ENCODE measurements around the gene DNAH3.
"Not testable (repeated sequence)": the region's sequence is repeated elsewhere in the genome, so short reads cannot be mapped to it uniquely, and the experiment has no call there.

The DNAH3 gene

DNA sequence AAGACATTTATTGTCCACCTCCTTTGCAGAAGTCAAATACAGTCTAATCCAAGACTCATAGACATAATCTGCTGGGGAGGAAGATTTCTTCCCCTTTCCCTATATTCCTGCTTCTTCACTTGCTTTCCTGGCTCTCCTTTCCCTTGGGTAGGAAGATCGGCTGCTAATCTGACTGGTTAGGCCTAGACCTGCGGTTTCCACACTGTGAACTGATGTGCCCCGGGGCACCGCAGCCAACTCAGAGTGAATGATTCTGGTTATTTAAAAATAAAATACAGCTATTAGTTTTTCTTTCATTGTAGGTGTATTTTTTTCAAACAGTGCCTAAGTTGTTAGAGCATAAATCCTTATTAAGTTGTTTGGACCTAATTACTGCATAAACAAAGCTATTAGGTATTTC is 78.9 kb downstream of the DNAH3 start:
- no peak for DNase-seq

DNA sequence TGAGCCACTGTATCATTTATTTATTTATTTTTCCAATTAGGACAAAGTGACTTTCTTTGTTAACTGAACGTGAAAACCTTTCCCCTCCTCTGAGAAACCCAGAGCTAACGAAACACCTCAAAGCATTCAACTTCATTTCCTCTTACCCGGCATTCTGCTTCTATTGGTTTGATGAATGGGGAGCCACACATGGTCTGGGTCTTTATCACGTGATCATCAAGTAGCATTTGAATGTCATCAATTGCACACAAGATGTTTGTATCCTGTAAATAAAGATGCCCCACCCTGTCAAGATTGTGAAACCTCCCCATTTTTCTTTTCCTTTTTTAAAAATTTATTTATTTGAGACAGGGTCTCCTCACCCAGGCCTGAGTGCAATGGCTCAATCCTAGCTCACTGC is 80.1 kb downstream of the DNAH3 start:
- DNase-seq = no peak

DNA sequence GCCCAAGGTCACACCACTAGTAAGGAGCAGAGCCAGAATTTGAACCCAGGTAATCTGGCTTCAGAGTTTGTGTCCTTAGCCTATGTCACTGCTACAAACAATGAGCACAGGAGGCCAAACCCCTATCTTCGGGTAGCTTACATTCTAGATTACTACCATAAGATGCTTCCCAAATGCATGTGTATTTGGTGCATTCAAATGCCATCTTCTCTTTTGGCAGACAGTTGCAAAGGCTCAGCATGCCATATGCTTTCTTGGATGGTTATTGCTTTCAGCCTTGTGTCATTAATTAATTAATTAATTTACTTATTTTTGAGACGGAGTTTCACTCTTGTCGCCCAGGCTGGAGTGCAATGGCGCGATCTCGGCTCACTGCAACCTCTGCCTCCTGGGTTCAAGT is 80.7 kb downstream of the DNAH3 start:
- no peak for DNase-seq

DNA sequence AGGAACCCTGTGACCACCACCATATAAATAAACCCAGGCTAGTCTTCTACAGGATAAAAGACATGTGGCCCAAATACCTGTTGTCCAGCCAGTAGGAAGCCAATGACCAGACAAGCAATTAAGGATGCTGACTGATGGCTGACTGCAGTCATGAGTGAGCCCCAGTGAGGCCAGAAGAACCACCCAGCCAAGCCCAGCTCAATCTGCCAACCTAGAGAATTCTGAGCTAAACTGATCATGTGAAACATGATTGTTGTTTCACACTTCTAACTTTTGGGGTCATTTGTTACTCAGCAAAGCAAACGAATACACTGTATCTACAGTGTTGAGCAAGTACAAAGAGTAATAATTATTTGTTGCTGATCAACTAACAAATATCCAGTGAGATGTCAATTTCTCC is 86.4 kb downstream of the DNAH3 start:
- DNase-seq = no peak

DNA sequence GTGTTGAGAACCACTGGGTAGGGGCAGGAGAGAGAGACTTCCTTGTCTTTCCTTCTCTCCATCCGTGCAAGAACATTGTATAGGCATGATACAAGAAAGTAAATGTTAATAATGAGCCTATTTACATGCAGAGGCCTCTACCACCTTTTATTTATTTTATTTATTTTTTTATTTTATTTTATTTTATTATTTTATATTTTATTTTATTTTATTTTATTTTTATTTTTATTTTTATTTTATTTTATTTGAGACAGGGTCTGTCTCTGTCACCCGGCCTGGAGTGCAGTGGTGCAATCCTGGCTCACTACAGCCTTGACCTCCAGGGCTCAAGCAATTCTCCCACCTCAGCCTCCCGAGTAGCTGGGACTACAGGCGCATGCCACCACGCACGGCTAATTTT is 87.3 kb downstream of the DNAH3 start:
- DNase-seq = not testable (repeated sequence)

DNA sequence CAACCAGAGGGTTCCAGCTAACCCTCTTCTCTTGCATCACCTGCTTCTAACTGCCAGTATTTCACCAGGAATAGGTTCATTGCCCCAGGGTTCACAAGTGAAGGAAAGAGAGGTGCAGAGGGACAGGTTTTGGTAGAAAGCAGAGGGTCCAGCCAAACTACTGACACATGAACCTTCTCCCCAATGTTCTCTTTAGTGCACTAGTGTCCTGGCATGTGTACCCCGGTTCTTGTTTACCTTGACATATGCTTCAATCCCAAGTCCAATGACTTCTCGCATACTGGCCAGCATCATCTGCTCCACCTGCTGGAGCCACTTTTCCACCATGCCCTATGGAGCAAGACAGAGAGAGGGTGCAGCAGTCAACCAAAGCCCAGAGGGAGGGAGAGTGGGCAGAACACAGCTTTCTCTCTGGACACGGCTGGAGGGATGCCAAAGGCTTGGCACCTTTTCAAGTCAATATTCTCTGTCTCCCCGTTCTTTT is 90.6 kb downstream of the DNAH3 start:
- DNase-seq = no peak

DNA sequence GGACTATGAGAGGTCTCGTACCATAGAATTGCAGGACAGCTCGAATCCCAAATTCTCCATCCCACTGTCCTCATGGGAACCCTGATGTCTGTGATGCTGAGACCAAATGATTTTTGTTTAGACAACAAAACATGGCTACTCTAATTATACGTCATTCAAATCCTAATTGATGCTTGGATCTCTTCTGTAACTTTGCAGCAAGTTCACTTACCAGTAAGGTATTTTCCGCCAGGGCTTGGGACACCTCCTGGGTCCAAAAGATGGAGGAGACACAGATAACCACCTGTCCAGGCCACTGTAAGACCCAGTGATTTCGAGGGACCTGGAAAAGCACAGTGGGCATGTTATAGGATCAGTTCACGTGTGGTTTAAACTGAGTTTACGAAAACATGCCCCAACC is 92.8 kb downstream of the DNAH3 start:
- no peak for DNase-seq

DNA sequence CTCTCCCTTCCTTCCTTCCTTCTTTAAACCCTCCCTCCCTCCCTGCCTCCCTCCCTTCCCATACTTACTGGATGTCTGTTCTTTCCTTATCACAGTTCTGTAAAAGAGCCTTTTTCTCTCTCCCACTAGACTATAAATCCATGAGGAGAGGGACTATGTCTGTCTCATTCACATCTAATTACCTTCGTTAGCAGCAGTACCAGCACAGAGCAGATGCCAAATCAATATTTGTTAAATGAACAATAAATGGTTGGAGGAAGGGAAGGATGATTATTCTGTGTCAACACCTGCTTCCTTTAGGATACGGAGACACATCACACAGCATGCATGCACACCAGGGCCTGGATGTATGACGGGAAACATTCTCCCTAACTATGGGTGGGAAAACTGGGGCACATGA is 94.2 kb downstream of the DNAH3 start:
- DNase-seq = no peak

DNA sequence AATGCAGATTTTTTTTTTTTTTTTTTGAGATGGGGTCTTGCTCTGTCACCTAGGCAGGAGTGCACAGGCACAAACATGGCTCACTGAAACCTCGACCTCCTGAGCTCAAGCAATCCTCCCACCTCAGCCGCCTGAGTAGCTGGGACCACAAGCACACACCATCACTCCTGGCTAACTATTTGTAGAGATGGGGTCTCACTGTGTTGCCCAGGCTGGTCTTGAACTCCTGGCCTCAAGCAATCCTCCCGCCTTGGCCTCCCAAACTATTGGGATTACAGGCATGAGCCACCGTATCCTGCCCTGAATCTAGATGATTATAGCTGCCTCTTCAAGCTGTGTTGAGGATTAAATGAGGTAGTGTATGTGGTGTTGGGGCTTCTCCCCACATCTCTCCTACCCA is 94.9 kb downstream of the DNAH3 start:
- DNase-seq = not testable (repeated sequence)

DNA sequence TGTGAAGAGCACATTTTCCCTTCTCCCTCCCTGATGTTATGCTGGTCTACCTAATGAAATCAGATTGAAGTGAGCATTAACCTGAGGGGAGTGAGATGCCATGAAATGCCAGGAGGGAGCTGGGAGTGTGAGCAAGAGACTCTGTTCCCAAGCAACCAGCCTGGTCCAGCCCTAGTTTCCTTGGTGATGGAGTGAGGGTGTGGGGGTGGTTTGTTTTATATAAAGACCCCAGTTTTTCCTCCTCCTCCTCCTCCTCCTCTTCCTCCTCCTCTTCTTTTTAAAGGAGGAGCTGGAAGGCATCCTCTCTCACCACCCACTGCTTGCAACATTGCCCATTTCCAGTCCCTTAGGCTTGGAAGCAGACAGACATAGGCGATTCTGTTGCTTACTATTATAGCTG is 97.1 kb downstream of the DNAH3 start:
- DNase-seq = no peak

DNA sequence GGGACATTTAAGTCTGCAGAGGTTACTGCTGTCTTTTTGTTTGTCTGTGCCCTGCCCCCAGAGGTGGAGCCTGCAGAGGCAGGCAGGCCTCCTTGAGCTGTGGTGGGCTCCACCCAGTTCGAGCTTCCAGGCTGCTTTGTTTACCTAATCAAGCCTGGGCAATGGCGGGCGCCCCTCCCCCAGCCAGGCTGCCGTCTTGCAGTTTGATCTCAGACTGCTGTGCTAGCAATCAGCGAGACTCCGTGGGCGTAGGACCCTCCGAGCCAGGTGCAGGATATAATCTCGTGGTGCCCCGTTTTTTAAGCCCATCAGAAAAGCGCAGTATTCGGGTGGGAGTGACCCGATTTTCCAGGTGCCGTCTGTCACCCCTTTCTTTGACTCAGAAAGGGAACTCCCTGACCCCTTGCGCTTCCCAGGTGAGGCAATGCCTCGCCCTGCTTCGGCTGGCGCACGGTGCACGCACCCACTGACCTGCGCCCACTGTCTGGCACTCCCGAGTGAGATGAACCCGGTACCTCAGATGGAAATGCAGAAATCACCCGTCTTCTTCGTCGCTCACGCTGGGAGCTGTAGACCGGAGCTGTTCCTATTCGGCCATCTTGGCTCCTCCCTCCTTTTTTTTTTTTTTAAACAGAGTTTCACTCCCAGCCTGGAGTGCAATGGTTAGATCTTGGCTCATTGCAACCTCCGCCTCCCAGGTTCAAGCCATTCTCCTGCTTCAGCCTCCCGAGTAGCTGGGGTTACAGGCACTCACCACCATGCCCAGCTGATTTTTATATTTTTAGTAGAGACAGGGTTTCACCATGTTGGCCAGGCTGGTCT is 102.3 kb downstream of the DNAH3 start:
- not testable (repeated sequence) for DNase-seq

DNA sequence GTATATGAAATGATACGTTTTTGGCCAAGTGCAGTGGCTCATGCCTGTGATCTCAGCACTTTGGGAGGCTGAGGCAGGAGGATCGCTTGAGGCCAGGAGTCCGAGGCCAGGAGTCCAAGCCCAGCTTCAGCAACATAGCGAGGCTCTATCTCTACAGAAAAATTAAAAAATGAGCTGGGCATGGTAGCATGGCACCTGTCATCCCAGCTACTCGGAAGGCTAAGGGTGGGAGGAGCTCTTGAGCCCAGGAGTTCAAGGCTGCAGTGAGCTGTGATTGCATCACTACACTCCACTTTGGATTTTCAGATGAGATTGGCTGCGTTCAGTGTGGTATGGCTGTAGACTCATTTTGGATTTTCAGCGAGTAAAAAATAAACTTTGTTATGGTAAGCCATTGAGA is 112.4 kb downstream of the DNAH3 start:
- DNase-seq = no peak

DNA sequence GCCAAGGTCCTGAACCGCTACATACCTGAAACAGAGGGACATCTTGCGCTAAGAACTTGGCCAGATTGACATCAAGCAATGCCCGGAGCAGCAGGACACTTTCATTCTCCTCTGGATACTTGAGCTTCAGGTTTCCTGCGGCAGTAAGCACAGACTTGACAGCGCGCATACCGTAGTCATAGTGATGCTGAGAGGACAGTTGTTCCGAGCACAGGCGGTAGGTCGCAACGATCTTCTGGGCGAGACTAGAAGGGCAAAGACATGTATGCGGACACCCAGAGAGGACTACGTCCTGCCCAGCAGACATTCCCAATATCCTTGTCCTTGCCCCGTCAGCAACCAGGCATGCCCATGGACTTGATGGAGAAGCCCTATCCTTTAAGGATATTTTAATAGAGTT is 112.9 kb downstream of the DNAH3 start:
- no peak for DNase-seq

DNA sequence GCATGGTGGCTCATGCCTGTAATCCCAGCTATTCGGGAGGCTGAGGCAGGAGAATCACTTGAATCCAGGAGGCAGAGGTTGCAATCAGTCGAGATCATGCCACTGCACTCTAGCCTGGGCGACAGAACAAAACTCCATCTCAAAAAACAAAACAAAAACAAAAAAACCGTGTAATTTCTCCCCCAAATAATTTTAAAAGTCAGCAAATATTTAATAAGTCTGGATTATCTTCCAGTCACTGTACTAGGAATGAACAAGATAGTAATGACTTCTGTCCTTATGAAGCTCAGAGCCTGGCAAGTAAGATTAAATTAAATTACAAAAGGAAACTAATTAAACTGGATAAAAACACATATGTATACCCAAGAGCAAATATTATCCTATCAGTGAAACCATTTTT is 113.5 kb downstream of the DNAH3 start:
- DNase-seq = no peak

DNA sequence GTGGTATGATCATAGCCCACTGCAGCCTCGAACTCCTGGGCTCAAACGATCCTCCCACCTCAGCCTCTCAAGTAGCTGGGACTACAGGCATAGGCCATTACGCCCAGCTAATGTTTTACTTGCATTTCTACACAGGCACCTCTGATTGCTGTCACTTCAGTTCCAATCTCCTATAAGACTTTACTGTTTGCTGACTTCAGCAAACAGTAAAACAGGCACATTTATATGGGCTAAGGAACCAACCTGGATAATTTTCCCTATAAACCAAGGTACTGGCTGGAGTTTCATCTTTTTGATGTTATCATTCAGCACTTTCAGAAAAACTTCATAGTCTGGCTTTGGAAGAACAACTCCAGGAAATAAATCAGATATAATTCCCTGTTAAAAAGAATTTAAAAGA is 114.2 kb downstream of the DNAH3 start:
- DNase-seq = no peak

DNA sequence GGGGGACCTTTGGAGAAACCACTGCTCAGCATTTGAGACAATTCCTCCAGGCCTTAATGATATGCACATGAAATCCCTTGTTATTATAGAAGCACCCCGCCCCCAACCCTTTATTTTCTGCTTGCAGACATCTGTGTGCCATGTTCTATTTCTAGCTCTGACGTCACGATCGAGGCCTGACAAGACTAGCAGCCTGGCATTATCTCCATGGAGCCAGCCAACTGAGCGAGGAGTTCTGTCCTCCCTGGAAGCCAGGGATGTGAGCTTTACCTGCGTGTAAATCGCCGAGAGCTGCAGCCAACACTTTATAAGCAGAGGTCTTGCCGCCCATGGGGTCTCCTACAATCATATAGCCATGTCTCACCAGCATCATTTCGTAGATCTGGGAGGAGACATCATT is 116.9 kb downstream of the DNAH3 start:
- DNase-seq = no peak

DNA sequence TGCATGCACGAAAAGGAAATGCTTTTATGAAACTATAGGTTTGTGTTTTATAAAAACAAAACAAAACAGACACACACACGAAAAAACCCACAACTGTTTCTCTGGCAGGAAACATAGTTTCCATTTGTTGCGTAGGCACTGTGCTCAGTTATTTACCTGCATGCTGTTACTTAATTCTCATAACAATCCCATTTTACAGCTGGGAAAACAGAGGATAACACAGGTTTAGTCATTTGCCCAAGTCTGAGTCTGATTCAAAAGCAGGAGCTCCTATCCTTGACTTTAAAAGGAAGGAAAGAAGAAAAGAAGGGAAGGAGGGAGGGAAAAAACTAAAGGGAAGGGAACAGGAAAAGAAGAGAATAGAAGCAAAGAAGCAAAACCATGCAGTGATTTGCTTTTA is 117.4 kb downstream of the DNAH3 start:
- DNase-seq = no peak

DNA sequence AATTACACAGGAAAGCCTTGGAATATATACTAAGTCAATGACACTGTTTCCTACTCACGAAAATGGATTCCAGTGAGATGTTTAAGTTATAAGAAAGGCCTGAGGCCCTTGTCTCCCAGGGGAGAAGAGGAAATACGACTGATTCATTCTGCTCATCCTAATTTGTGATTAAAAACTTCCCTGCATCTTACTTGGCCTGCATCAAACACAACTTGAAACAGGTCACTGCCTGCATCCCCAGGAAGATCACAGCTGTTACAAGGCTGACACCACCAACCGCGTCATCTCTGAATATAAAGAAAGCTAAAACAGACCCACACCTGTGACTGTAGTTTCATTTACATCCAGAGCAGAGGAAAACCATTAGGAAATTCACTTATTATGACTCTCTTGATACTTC is 121.9 kb downstream of the DNAH3 start:
- DNase-seq = no peak

DNA sequence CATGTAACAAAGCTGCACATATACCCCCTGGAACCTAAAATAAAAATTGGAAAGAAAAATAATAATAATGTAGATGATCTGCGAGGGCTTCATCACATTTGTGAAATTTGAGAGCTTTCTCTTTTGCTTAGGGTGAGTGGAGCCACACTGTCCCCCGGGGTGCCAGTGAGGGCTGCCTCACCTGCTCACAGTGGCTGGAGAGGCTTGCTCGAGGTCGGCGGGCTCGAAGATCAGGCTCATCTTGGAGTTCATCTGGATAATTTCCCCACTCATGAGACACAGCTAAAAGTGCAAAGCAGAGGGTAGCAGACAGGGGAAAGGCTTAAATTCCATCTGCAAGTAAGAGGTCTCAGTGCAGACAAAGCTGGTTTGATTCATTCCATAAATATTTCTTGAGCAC is 123.8 kb downstream of the DNAH3 start:
- no peak for DNase-seq

DNA sequence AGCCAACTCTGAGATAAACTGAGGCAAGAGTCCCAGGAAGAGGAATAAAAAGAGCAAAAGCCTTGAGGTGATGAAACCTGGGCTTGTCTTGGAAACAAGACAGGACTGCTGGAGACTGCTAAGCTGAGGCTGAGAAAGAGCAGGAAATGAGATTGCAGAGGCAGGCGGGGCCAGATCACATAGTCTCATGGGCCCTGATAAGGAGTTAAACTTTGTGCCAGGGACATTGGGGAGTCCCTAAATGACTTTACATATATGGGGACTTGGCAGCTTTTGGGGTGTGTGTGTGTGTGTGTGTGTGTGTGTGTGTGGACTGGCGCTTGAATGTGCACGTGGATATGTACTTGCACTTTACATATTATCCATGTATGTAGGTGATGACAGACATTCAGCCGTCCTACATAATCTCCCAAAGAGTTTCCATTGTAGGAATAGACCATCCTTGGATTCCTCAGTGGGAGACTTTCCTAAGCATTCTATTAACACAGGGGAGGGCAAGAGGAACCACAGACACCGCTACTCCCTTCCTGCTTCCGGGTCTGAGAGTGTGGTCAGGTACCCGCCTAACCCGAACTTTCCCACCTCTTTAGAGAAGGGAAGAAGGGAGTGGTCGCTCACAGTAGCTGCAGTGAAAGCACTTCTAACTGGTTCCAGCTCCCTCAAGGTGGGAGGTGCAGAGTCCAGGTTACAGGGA is 127.0 kb downstream of the DNAH3 start:
- DNase-seq = no peak

DNA sequence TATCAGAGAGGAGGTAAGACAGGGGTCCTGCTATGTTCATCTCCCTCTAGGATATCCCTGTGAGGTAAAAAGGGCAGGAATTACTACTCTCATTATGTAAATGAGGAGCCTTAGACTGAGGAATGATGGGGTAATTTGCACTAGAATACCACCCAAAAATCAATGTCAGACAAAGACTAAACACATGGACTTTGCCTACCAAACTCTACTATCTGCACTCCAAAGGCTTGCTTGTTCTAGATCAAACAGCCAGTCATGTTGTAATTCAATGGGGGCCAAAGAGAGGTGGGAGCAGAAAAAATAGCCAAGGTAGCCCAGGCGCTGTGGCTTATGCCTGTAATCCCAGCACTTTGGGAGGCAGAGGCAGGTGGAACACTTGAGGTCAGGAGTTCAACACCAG is 129.3 kb downstream of the DNAH3 start:
- no peak for DNase-seq

DNA sequence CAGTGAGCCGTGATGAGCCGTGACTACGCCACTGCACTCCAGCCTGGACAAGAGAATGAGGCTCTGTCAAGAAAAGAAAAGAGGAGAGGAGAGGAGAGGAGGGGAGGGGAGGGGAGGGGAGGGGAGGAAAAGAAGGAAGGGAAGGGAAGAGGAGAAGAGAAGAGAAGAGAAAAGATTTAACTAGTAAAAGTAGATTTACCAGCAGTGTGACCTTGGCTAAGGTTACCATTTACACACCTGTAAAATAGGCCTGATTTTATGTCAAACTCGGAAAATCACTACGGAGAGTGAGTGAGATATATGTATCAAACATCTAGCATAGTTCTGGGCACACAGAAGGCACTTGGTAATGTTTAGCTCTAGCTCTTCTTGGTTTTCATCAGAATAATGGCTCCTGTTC is 140.8 kb downstream of the DNAH3 start:
- no peak for DNase-seq

DNA sequence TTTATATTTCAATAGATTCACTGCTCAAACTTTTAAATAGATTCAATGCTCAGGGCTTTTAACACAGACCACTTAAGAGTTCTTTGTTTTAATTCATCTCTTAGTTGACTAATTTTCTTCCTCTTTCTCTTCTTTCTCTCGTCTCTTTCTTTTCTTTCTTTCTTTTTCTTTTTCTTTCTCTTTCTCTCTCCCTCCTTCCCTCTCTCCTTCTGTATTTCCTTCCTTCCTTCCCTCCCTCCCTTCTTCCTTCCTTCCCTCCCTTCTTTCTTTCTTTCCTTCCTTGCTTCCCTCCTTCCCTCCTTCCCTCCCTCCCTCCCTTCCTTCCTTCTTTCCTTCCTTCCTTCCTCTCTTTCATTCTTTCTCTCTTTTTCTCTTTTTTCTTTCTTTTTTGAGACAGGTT is 145.6 kb downstream of the DNAH3 start:
- no peak for DNase-seq

DNA sequence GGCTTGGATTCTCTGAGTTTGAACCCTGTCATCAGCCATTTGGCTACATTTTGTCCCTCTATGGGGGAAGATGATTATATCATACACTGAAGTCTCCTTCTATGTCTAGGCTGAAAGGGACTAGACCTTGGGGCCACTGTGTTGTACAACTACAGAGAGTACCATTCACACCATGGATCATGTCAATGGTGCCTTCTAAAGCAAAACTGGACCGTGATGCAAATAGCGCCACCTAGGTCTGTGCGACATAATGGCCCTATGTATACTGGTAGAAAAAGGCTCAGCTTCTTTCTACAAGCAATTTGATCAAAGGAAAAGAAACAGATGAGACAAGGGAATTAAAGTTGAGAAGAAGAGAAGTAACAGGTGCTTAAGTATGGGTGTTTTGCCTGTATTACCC is 149.4 kb downstream of the DNAH3 start:
- no peak for DNase-seq

Measured in right kidney (tissue), 1 donor.